ENCODE data around the gene RNF25.

Gene RNF25

DNA sequence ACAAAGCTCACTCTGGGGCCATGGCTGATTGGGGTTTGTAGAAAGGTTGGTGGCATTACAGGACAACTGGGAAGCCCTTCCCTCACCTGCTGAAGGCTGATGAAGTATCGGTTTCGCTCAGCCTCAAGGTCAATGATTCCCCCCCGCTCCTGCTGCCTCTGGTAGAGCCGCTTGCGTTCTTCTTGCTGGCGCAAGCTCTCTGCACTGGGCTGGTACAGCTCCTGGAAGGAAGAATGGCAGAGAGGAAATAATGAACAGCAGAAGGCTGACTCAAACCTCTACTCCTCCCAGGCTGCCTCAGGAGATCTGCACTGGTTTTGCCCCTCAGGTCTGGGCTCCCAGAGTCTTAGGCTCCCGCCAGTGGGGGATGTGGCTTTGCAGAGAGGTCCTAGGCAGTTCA lies 7.1 kb downstream of the RNF25 start:
- H3K4me3 ChIP-seq (ENCODE audit: low read length): no peak overlapping the region
- H3K36me3 ChIP-seq (ENCODE audit: insufficient read depth, low read length): peaks cover 74% of the 10 kb centered on the region
- H3K27me3 ChIP-seq (ENCODE audit: control insufficient read depth, insufficient read depth, low read length): no peaks in the 10 kb centered on the region

GRCh38 chr2:218663901-218664300 lies 7.9 kb downstream of the RNF25 start:
- Histone ChIP-seq H3K27me3 (ENCODE audit: control insufficient read depth, insufficient read depth, low read length) (no peaks in the 10 kb centered on the region), H3K9me3 (replicated peaks; ENCODE audit: low read length) (no peaks in the 10 kb centered on the region), H3K9ac (ENCODE audit: low read depth, low read length) (no peak overlapping the region), H3K4me1 (ENCODE audit: control insufficient read depth, insufficient read depth, low read length) (peaks cover 8% of the 10 kb centered on the region), H3K4me2 (ENCODE audit: low read length) (no peak overlapping the region), H3K36me3 (ENCODE audit: insufficient read depth, low read length) (peaks cover 66% of the 10 kb centered on the region), H3K4me3 (ENCODE audit: low read length) (no peak overlapping the region)

More for the DNA sequence above, 7.1 kb downstream of the RNF25 start:
- H3K9ac ChIP-seq (ENCODE audit: low read depth, low read length): no peak overlapping the region
- H3K9me3 ChIP-seq (replicated peaks; ENCODE audit: low read length): no peaks in the 10 kb centered on the region
- H3K4me1 ChIP-seq (ENCODE audit: control insufficient read depth, insufficient read depth, low read length): peaks cover 8% of the 10 kb centered on the region
- no peak overlapping the region for H3K4me2 ChIP-seq (ENCODE audit: low read length)

DNA sequence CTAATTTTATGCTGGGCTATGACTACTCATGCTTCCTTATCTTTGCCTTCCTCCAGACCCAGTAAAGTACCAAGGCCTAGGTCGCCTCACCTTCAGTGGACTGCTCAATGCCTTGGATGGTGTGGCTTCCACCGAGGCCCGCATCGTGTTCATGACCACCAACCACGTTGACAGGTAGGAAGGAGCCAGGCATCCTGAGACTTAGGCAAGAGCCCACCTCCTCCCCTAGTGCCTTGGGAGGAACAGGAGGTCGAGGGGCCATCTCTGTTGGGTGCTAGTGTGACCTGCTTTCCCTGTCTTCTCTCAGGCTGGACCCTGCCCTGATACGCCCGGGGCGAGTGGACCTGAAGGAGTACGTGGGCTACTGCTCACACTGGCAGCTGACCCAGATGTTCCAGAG lies 9.0 kb downstream of the RNF25 start:
- Histone ChIP-seq H3K9me3 (replicated peaks; ENCODE audit: low read length) (no peaks in the 10 kb centered on the region), H3K4me3 (ENCODE audit: low read length) (no peak overlapping the region), H3K9ac (ENCODE audit: low read depth, low read length) (no peak overlapping the region), H3K4me1 (ENCODE audit: control insufficient read depth, insufficient read depth, low read length) (peaks cover 8% of the 10 kb centered on the region), H3K4me2 (ENCODE audit: low read length) (no peak overlapping the region), H3K36me3 (ENCODE audit: insufficient read depth, low read length) (peaks cover 58% of the 10 kb centered on the region), H3K27me3 (ENCODE audit: control insufficient read depth, insufficient read depth, low read length) (no peaks in the 10 kb centered on the region)

- Histone ChIP-seq H3K27me3 (ENCODE audit: control insufficient read depth, insufficient read depth, low read length) (no peaks in the 10 kb centered on the region), H3K4me3 (ENCODE audit: low read length) (no peak overlapping the region), H3K36me3 (ENCODE audit: insufficient read depth, low read length) (peaks cover 56% of the 10 kb centered on the region), H3K4me1 (ENCODE audit: control insufficient read depth, insufficient read depth, low read length) (peaks cover 8% of the 10 kb centered on the region), H3K9me3 (replicated peaks; ENCODE audit: low read length) (no peaks in the 10 kb centered on the region), H3K9ac (ENCODE audit: low read depth, low read length) (no peak overlapping the region), H3K4me2 (ENCODE audit: low read length) (no peak overlapping the region)
Measured at GRCh38 chr2:218662377-218662776, 9.4 kb downstream of the RNF25 start.

- H3K9ac ChIP-seq (ENCODE audit: low read depth, low read length): peak overlapping the region; percentile 88
- H3K36me3 ChIP-seq (ENCODE audit: insufficient read depth, low read length): peaks cover 44% of the 10 kb centered on the region
- peak overlapping the region; percentile 97 for H3K4me2 ChIP-seq (ENCODE audit: low read length)
- no peaks in the 10 kb centered on the region for H3K9me3 ChIP-seq (replicated peaks; ENCODE audit: low read length)
- H3K4me1 ChIP-seq (ENCODE audit: control insufficient read depth, insufficient read depth, low read length): peaks cover 8% of the 10 kb centered on the region
- H3K4me3 ChIP-seq (ENCODE audit: low read length): peak overlapping the region; percentile 92
- H3K27me3 ChIP-seq (ENCODE audit: control insufficient read depth, insufficient read depth, low read length): no peaks in the 10 kb centered on the region
Measured at GRCh38 chr2:218659988-218660358, 11.8 kb downstream of the RNF25 start.

DNA sequence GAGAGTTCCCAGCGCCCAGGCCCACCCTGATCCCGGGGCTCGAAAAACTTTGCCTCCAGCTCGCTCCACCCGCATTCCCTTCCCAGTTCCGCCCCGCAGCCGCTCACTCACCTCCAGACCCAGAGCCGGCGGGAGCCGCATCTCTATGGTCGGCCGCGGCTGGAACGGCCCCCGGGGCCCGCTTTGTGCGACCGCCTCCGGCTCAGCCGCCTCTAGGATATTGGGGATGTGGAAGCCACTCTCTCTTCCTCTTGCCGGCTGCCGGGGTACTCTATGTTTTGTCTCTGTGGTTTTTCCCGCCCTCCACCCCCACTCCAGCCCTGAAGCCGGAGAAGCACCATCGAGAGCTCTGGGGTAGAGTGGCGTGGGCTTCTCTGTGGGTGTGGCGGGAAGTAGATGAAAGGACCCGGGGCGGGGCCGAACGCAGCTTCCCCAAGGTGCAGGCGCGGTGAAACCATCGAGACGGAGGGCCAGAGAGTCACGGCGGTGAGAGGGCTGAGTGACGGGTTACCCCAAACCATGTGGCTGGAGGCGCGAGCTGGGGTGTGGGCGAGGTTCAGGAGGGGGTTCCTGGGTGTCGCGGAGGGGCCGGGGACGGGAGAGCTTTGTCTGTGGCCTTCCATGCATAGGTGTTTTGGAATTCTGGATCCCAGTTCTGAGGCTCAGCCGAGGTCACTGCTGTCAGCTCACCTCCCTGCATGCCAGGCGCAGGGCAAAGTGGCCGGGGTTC lies 12.4 kb downstream of the RNF25 start, which contains the start of the genes BCS1L and ZNF142:
Gene BCS1L (plus strand): TSS at position 426 of the 730 bp plus-strand sequence. CDS start 1,305 bp downstream, outside the sequence.
Gene ZNF142 (minus strand): TSS at position 366 of the 730 bp plus-strand sequence. CDS start 3,194 bp downstream, outside the sequence.
- H3K4me2 ChIP-seq (ENCODE audit: low read length): peak within 1 kb of the TSS; percentile 97
- H3K9ac ChIP-seq (ENCODE audit: low read depth, low read length): peak within 1 kb of the TSS; percentile 88
- peak within 1 kb of the TSS; percentile 92 for H3K4me3 ChIP-seq (ENCODE audit: low read length)
- H3K4me1 ChIP-seq (ENCODE audit: control insufficient read depth, insufficient read depth, low read length): peaks cover 8% of the 10 kb centered on the region
- H3K36me3 ChIP-seq (ENCODE audit: insufficient read depth, low read length): peaks cover 44% of the 10 kb centered on the region
- H3K27me3 ChIP-seq (ENCODE audit: control insufficient read depth, insufficient read depth, low read length): no peaks in the 10 kb centered on the region
- no peaks in the 10 kb centered on the region for H3K9me3 ChIP-seq (replicated peaks; ENCODE audit: low read length)

- peak overlapping the region; percentile 92 for H3K4me3 ChIP-seq (ENCODE audit: low read length)
- H3K4me1 ChIP-seq (ENCODE audit: control insufficient read depth, insufficient read depth, low read length): peaks cover 8% of the 10 kb centered on the region
- H3K27me3 ChIP-seq (ENCODE audit: control insufficient read depth, insufficient read depth, low read length): no peaks in the 10 kb centered on the region
- peak overlapping the region; percentile 88 for H3K9ac ChIP-seq (ENCODE audit: low read depth, low read length)
- no peaks in the 10 kb centered on the region for H3K9me3 ChIP-seq (replicated peaks; ENCODE audit: low read length)
- peak overlapping the region; percentile 97 for H3K4me2 ChIP-seq (ENCODE audit: low read length)
- peaks cover 37% of the 10 kb centered on the region for H3K36me3 ChIP-seq (ENCODE audit: insufficient read depth, low read length)
Measured at GRCh38 chr2:218658671-218659257, 13.0 kb downstream of the RNF25 start.

DNA sequence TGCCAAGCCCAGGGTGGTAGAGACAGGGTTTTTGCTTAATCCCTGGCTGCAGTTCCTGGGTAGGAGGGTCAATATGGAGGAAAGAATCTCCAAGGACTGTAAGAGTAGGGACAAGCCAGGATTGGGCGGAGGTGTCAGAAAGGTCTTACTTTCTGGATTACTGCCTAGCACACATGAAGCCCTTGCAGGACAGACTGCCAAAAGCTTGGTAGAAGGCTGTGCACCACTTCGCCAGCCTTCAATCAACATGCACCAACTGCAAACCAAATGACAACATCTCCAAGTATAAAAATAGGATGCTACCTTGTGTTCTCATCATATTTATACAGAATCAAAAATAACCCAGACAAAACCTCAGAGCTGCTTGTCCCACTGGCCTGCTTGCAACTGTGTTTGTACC lies 16.1 kb downstream of the RNF25 start:
- Histone ChIP-seq H3K9ac (ENCODE audit: low read depth, low read length) (no peak overlapping the region), H3K27me3 (ENCODE audit: control insufficient read depth, insufficient read depth, low read length) (no peaks in the 10 kb centered on the region), H3K36me3 (ENCODE audit: insufficient read depth, low read length) (peaks cover 27% of the 10 kb centered on the region), H3K4me3 (ENCODE audit: low read length) (no peak overlapping the region), H3K9me3 (replicated peaks; ENCODE audit: low read length) (no peaks in the 10 kb centered on the region), H3K4me2 (ENCODE audit: low read length) (no peak overlapping the region), H3K4me1 (ENCODE audit: control insufficient read depth, insufficient read depth, low read length) (peaks cover 8% of the 10 kb centered on the region)

GRCh38 chr2:218648787-218649100 lies 23.1 kb downstream of the RNF25 start:
- H3K4me2 ChIP-seq (ENCODE audit: low read length): no peak overlapping the region
- no peak overlapping the region for H3K4me3 ChIP-seq (ENCODE audit: low read length)
- no peaks in the 10 kb centered on the region for H3K9me3 ChIP-seq (replicated peaks; ENCODE audit: low read length)
- H3K27me3 ChIP-seq (ENCODE audit: control insufficient read depth, insufficient read depth, low read length): no peaks in the 10 kb centered on the region
- H3K36me3 ChIP-seq (ENCODE audit: insufficient read depth, low read length): peaks cover 62% of the 10 kb centered on the region
- H3K9ac ChIP-seq (ENCODE audit: low read depth, low read length): no peak overlapping the region
- H3K4me1 ChIP-seq (ENCODE audit: control insufficient read depth, insufficient read depth, low read length): peaks cover 10% of the 10 kb centered on the region

DNA sequence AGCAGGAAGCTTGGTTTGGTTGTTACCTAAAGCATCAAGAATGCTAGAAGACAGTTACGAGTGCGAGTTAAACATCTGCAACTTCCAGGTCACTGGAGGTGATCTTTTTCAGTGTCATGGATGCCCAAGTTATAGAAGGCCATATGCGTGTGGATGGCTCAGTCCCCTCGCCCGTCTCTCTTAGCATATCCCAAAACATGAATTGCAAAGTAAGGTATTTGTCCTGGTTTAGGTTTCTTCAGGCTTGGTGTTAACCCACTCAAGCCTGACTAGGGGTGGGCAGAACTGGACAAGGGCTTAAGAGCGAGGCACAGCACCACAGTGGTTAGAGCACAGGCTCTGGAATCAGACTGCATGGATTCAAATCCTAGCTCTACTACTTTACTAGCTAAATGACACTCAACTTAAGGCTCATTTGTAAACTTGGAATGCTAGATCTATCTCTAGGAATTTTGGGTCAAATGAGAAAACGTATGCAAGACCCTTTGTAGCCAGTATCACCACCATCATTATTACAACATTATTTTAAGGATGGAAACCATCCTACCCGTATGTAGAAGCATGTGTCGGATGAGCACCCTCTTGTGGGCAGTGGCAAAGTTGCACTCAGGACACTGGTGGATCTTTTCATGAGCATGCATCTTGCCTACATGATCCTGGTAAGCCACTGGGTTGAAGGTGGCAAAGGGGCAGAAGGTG lies 23.6 kb downstream of the RNF25 start:
- H3K9me3 ChIP-seq (replicated peaks; ENCODE audit: low read length): no peaks in the 10 kb centered on the region
- no peak overlapping the region for H3K4me2 ChIP-seq (ENCODE audit: low read length)
- H3K9ac ChIP-seq (ENCODE audit: low read depth, low read length): no peak overlapping the region
- H3K4me1 ChIP-seq (ENCODE audit: control insufficient read depth, insufficient read depth, low read length): peaks cover 10% of the 10 kb centered on the region
- H3K36me3 ChIP-seq (ENCODE audit: insufficient read depth, low read length): peaks cover 67% of the 10 kb centered on the region
- no peaks in the 10 kb centered on the region for H3K27me3 ChIP-seq (ENCODE audit: control insufficient read depth, insufficient read depth, low read length)
- no peak overlapping the region for H3K4me3 ChIP-seq (ENCODE audit: low read length)

GRCh38 chr2:218645126-218645525 lies 26.7 kb downstream of the RNF25 start:
- Histone ChIP-seq H3K4me2 (ENCODE audit: low read length) (no peak overlapping the region), H3K4me3 (ENCODE audit: low read length) (no peak overlapping the region), H3K36me3 (ENCODE audit: insufficient read depth, low read length) (peaks cover 73% of the 10 kb centered on the region), H3K9me3 (replicated peaks; ENCODE audit: low read length) (no peaks in the 10 kb centered on the region), H3K4me1 (ENCODE audit: control insufficient read depth, insufficient read depth, low read length) (peaks cover 10% of the 10 kb centered on the region), H3K9ac (ENCODE audit: low read depth, low read length) (peak overlapping the region; percentile 56), H3K27me3 (ENCODE audit: control insufficient read depth, insufficient read depth, low read length) (no peaks in the 10 kb centered on the region)
